ENCODE data around the gene PRRT3. TPM values are rescaled to one million over a fixed set of nuclear protein-coding genes. Genes with fewer than 3 reads are reported as not detected.

Gene PRRT3
- total and polyA plus RNA-seq, 2 of the 4 experiments (the other 2 are of a cell fraction): 0.72 to 4.2 TPM

- BruUV-seq (replicated peaks): no TSS peak
These were observed 21.3 kb downstream of the PRRT3 start for GRCh38 chr3:9930804-9931418.

More at GRCh38 chr3:9930804-9931418, 21.3 kb downstream of the PRRT3 start:
- H2BK15ac ChIP-seq (ENCODE audit: low read depth, low read length): no peak overlapping the region
- no peak overlapping the region for H4K8ac ChIP-seq (ENCODE audit: low read depth in 2 of 2, low read length in 2 of 2)
- no peak for DNase-seq
- H4K91ac ChIP-seq (ENCODE audit: insufficient read depth, low read depth, low read length): no peak overlapping the region
- 100% methylated on average over 2 of the region's 4 CpGs; no CpG with 5 or more reads in 1 of the 2 experiments for WGBS, 2 experiments (ENCODE audit: extremely low coverage in 2 of 2, insufficient read length in 1 of 2)
- no peak for ATAC-seq (ENCODE audit: low read depth)
- no peak overlapping the region for H3K9ac ChIP-seq (ENCODE audit: low read depth, low read length)
- H4K5ac ChIP-seq (ENCODE audit: low read depth, low read length): no peak overlapping the region
- H3K79me1 ChIP-seq (ENCODE audit: low read depth in 1 of 2, low read length in 2 of 2): peaks cover 6 to 16% of the 10 kb centered on the region in 2 experiments; a peak in 3 of 4 replicates
- dilution Hi-C loops (cut with HindIII; ENCODE audit: low sequenced_read_pairs, unreplicated experiment) (no loop called here), in situ Hi-C loops (cut with MboI; ENCODE audit: low sequenced_read_pairs) (no loop called here), intact Hi-C loops (cut with micrococcal nuclease) (loop anchor here (5.0 kb wide), 1 partner anchor 214 kb away; no protein-coding TSS in a partner anchor)
- no peak overlapping the region for H2BK20ac ChIP-seq (ENCODE audit: low read depth, low read length)
- no peaks in the 10 kb centered on the region for H3K9me3 ChIP-seq (ENCODE audit: control insufficient read depth, insufficient read depth, low read length)
- H3K4me1 ChIP-seq (ENCODE audit: control insufficient read depth, insufficient read depth, low read length): peaks cover 9% of the 10 kb centered on the region
- H3K36me3 ChIP-seq (ENCODE audit: control insufficient read depth, insufficient read depth, low read length): peaks cover 16% of the 10 kb centered on the region; the same call in 1 of the 2 replicates
- no peak overlapping the region for H3K27ac ChIP-seq (ENCODE audit: insufficient read depth, low read length)
- H3K27me3 ChIP-seq (ENCODE audit: control insufficient read depth, insufficient read depth, low read length): no peaks in the 10 kb centered on the region
- H3K18ac ChIP-seq (ENCODE audit: low read depth, low read length): no peak overlapping the region
- peaks cover 6% of the 10 kb centered on the region; the same call in 1 of the 2 replicates for H3K9me1 ChIP-seq (ENCODE audit: insufficient read depth, low read length)
- H3K14ac ChIP-seq (replicated peaks; ENCODE audit: low read depth, low read length): no peak overlapping the region
- no peak overlapping the region for H2BK5ac ChIP-seq (ENCODE audit: low read depth, low read length, poor library complexity, severe bottlenecking)
- H3K4me2 ChIP-seq (ENCODE audit: low read depth, low read length): no peak overlapping the region
- H3K4me3 ChIP-seq (ENCODE audit: insufficient read depth, low read depth, low read length): no peak overlapping the region
- H3K4ac ChIP-seq (ENCODE audit: low read depth, low read length): no peak overlapping the region
- H2BK120ac ChIP-seq (ENCODE audit: low read depth, low read length): no peak overlapping the region
- ChIA-PET POLR2A (ENCODE audit: unreplicated experiment) (no interaction called here), CTCF (interaction anchor here (0.8 kb wide), 1 partner anchor 215 kb away, joined by 3 read pairs; no protein-coding TSS in a partner anchor)
- H2AFZ ChIP-seq (replicated peaks; ENCODE audit: low read length, poor library complexity): no peak overlapping the region
- TF ChIP-seq RCOR1 (IDR thresholded peaks at IDR 0.05; ENCODE audit: insufficient replicate concordance, low read length): no peak
- TF ChIP-seq CHD1 (IDR thresholded peaks at IDR 0.05; ENCODE audit: low read depth, low read length): no peak
- peak; percentile 11; the same call in 1 of the 2 replicates for TF ChIP-seq RAD21 (IDR thresholded peaks at IDR 0.05; ENCODE audit: low read length)
- no peak for TF ChIP-seq MXI1 (IDR thresholded peaks at IDR 0.05; ENCODE audit: borderline replicate concordance, low read depth, low read length)
- TF ChIP-seq MAFK (IDR thresholded peaks at IDR 0.05; ENCODE audit: low read depth, low read length): no peak
- H3K56ac ChIP-seq (ENCODE audit: extremely low read depth, insufficient read depth, low read length): no peak overlapping the region
- no peak overlapping the region for H2AK5ac ChIP-seq (ENCODE audit: low read depth, low read length)
- no peak overlapping the region for H2AK9ac ChIP-seq (replicated peaks; ENCODE audit: low read depth, low read length, poor library complexity)
- no peak overlapping the region for H3K23ac ChIP-seq (ENCODE audit: low read depth, low read length)
- no peaks in the 10 kb centered on the region for H4K20me1 ChIP-seq (ENCODE audit: insufficient read depth, low read length)
